ENCODE measurements around the gene PPM1M.

PPM1M gene

GRCh38 chr3:52242039-52242438 lies 3.5 kb upstream of the PPM1M start:
- no peak for TF ChIP-seq TAF1 (IDR thresholded peaks at IDR 0.05; ENCODE audit: low read depth)
- no peak for TF ChIP-seq CEBPB (IDR thresholded peaks at IDR 0.05)
- no peak for TF ChIP-seq EGR1 (IDR thresholded peaks at IDR 0.05)
- no peak for TF ChIP-seq FOXM1 (IDR thresholded peaks at IDR 0.05; ENCODE audit: borderline replicate concordance, low read depth)
- TF ChIP-seq TCF12 (IDR thresholded peaks at IDR 0.05; ENCODE audit: low read depth): no peak

- no peak for TF ChIP-seq ZBTB7A (IDR thresholded peaks at IDR 0.05; ENCODE audit: low read depth)
- no peak for TF ChIP-seq USF1 (IDR thresholded peaks at IDR 0.05)
- no peak for TF ChIP-seq TAF1 (IDR thresholded peaks at IDR 0.05; ENCODE audit: low read depth)
- no peak for TF ChIP-seq FOXM1 (IDR thresholded peaks at IDR 0.05; ENCODE audit: borderline replicate concordance, low read depth)
Measured at GRCh38 chr3:52243791-52244628, 1.5 kb upstream of the PPM1M start.

GRCh38 chr3:52246264-52246620 lies 683 bp downstream of the PPM1M start:
- TF ChIP-seq USF1 (IDR thresholded peaks at IDR 0.05): no peak
- TF ChIP-seq EGR1 (IDR thresholded peaks at IDR 0.05): no peak
- no peak for TF ChIP-seq CREB1 (IDR thresholded peaks at IDR 0.05; ENCODE audit: low read depth)
- no peak for TF ChIP-seq YY1 (IDR thresholded peaks at IDR 0.05; ENCODE audit: low read depth)
- no peak for TF ChIP-seq CEBPB (IDR thresholded peaks at IDR 0.05)
- no peak for TF ChIP-seq FOXM1 (IDR thresholded peaks at IDR 0.05; ENCODE audit: borderline replicate concordance, low read depth)

GRCh38 chr3:52246728-52247408 lies 1.3 kb downstream of the PPM1M start:
- TF ChIP-seq TEAD4 (IDR thresholded peaks at IDR 0.05): no peak
- TF ChIP-seq FOXM1 (IDR thresholded peaks at IDR 0.05; ENCODE audit: borderline replicate concordance, low read depth): no peak

- TF ChIP-seq FOXM1 (IDR thresholded peaks at IDR 0.05; ENCODE audit: borderline replicate concordance, low read depth): no peak
- TF ChIP-seq RAD21 (IDR thresholded peaks at IDR 0.05; ENCODE audit: low read depth): no peak
- no peak for TF ChIP-seq CREB1 (IDR thresholded peaks at IDR 0.05; ENCODE audit: low read depth)
- no peak for TF ChIP-seq EP300 (IDR thresholded peaks at IDR 0.05; ENCODE audit: borderline replicate concordance)
- TF ChIP-seq ZBTB7A (IDR thresholded peaks at IDR 0.05; ENCODE audit: low read depth): no peak
- no peak for TF ChIP-seq CEBPB (IDR thresholded peaks at IDR 0.05)
- no peak for TF ChIP-seq YY1 (IDR thresholded peaks at IDR 0.05; ENCODE audit: low read depth)
- no peak for TF ChIP-seq TCF12 (IDR thresholded peaks at IDR 0.05; ENCODE audit: low read depth)
- no peak for TF ChIP-seq EGR1 (IDR thresholded peaks at IDR 0.05)
Measured at GRCh38 chr3:52247409-52248164, 2.0 kb downstream of the PPM1M start.

- TF ChIP-seq EGR1 (IDR thresholded peaks at IDR 0.05): no peak
- TF ChIP-seq ZBTB7A (IDR thresholded peaks at IDR 0.05; ENCODE audit: low read depth): no peak
- TF ChIP-seq EP300 (IDR thresholded peaks at IDR 0.05; ENCODE audit: borderline replicate concordance): no peak
- TF ChIP-seq RAD21 (IDR thresholded peaks at IDR 0.05; ENCODE audit: low read depth): no peak
- TF ChIP-seq MAX (IDR thresholded peaks at IDR 0.05): no peak
- TF ChIP-seq YY1 (IDR thresholded peaks at IDR 0.05; ENCODE audit: low read depth): no peak
- TF ChIP-seq CREB1 (IDR thresholded peaks at IDR 0.05; ENCODE audit: low read depth): no peak
- TF ChIP-seq TCF12 (IDR thresholded peaks at IDR 0.05; ENCODE audit: low read depth): no peak
- no peak for TF ChIP-seq USF1 (IDR thresholded peaks at IDR 0.05)
- TF ChIP-seq NFIC (IDR thresholded peaks at IDR 0.05): no peak
- TF ChIP-seq TAF1 (IDR thresholded peaks at IDR 0.05; ENCODE audit: low read depth): no peak
- TF ChIP-seq FOXM1 (IDR thresholded peaks at IDR 0.05; ENCODE audit: borderline replicate concordance, low read depth): no peak
- no peak for TF ChIP-seq REST (IDR thresholded peaks at IDR 0.05; ENCODE audit: low read depth)
- no peak for TF ChIP-seq CEBPB (IDR thresholded peaks at IDR 0.05)
- TF ChIP-seq TEAD4 (IDR thresholded peaks at IDR 0.05): no peak
Measured at GRCh38 chr3:52248165-52248541, 2.6 kb downstream of the PPM1M start.

Measured in Ishikawa (cell line).